HepG2 (cell line): ENCODE results near the gene LRTM2. TPM values are rescaled to one million over a fixed set of nuclear protein-coding genes. Genes with fewer than 3 reads are reported as not detected.

Source experiments
- DBP ChIP-seq: sonication (generic); formaldehyde crosslinking; IDR thresholded peaks from 2 replicates; pipeline ENCODE4 v1.4.0; 2020; ENCODE audit warnings: missing genetic modification reagents; ENCODE audit errors: not compliant biosample characterization
- DRAP1 ChIP-seq: IDR thresholded peaks from 2 replicates; pipeline ENCODE4 v1.6.1; 2016; ENCODE audit warnings: missing genetic modification reagents, missing compliant biosample characterization
- HOXA9 ChIP-seq: sonication (generic); formaldehyde crosslinking; IDR thresholded peaks from 2 replicates; pipeline ENCODE4 v1.8.1; 2022; ENCODE audit warnings: missing genetic modification reagents, mild to moderate bottlenecking, moderate library complexity, borderline replicate concordance
- NCOA2 ChIP-seq: sonication (generic); formaldehyde crosslinking; IDR thresholded peaks from 2 replicates; pipeline ENCODE4 v1.8.0; 2022; ENCODE audit warnings: inconsistent platforms
- PLRG1 ChIP-seq: fragments of 450-650 bp; conservative IDR thresholded peaks from 2 replicates; pipeline ENCODE4 v1.6.1; 2016
- PRDM4 ChIP-seq: sonication (generic); formaldehyde crosslinking; IDR thresholded peaks from 2 replicates; pipeline ENCODE4 v1.9.0; 2021; ENCODE audit warnings: missing genetic modification reagents, borderline replicate concordance
- SIN3B ChIP-seq: fragments of 150-350 bp; IDR thresholded peaks from 2 replicates; pipeline ENCODE4 v1.6.1; 2014; ENCODE audit warnings: low read length
- TRIM24 ChIP-seq: sonication (generic); formaldehyde crosslinking; IDR thresholded peaks from 2 replicates; pipeline ENCODE4 v1.8.0; 2022; ENCODE audit warnings: mild to moderate bottlenecking, missing genetic modification reagents
- ZFYVE20 ChIP-seq: sonication (generic); formaldehyde crosslinking; IDR thresholded peaks from 2 replicates; pipeline ENCODE4 v1.8.0; 2023; ENCODE audit warnings: low read depth, mild to moderate bottlenecking, moderate library complexity, missing genetic modification reagents, borderline replicate concordance
- ZNF24 ChIP-seq: fragments of 450-650 bp; IDR thresholded peaks from 2 replicates; pipeline ENCODE4 v1.6.1; 2017; ENCODE audit warnings: antibody characterized with exemption, mild to moderate bottlenecking
- ZNF468 ChIP-seq: sonication (generic); formaldehyde crosslinking; IDR thresholded peaks from 2 replicates; pipeline ENCODE4 v1.8.0; 2022; ENCODE audit warnings: mild to moderate bottlenecking, moderate library complexity, missing genetic modification reagents
- ZNF572 ChIP-seq: sonication (generic); formaldehyde crosslinking; IDR thresholded peaks from 2 replicates; pipeline ENCODE4 v1.5.1; 2020; ENCODE audit warnings: mild to moderate bottlenecking, missing genetic modification reagents
- ZNF614 ChIP-seq: IDR thresholded peaks from 2 replicates; pipeline ENCODE4 v1.6.1; 2018; ENCODE audit warnings: missing biosample characterization, missing genetic modification reagents, inconsistent platforms, borderline replicate concordance
- ZNF672 ChIP-seq: sonication (generic); formaldehyde crosslinking; IDR thresholded peaks from 2 replicates; pipeline ENCODE4 v1.8.1; 2022; ENCODE audit warnings: missing genetic modification reagents
- polyA plus RNA-seq, 8 experiments: library from polyadenylated mRNA; depleted of rRNA in 3 of 8; stranded (reverse) in 7 of 8; unstranded in 1 of 8; fragments of >200 nt; fragmentation: Illumina TruSeq in 4 of 8; extraction: Trizol in 4 of 8; gene quantifications; 2 replicates each; pipeline versions ENCODE4 v1.2.1 to v1.2.3, GENCODE V29; 2011 to 2016; ENCODE audit warnings: low read depth in 4 of 8, missing spikeins in 1 of 8, mixed read lengths in 1 of 8; ENCODE audit not compliant: insufficient read depth in 1 of 8
- total RNA-seq, 5 experiments: library from RNA; depleted of rRNA; stranded (reverse); fragments of >200 nt; fragmentation: Illumina TruSeq; extraction: Trizol; gene quantifications; 2 replicates each; pipeline ENCODE4 v1.2.3, GENCODE V29; 2016; ENCODE audit warnings: low read depth in 1 of 5
- TF ChIP-seq, protein P1 (sequence below): sonication (generic); formaldehyde crosslinking; IDR thresholded peaks from 2 replicates; pipeline ENCODE4 v1.4.0; 2020; ENCODE audit warnings: mild to moderate bottlenecking, low read depth, missing genetic modification reagents
- TF ChIP-seq, protein P2 (sequence below): sonication (generic); formaldehyde crosslinking; IDR thresholded peaks from 2 replicates; pipeline ENCODE4 v1.8.1; 2023; ENCODE audit warnings: missing genetic modification reagents, mild to moderate bottlenecking, borderline replicate concordance
- TF ChIP-seq, protein P3 (sequence below): sonication (generic); formaldehyde crosslinking; IDR thresholded peaks from 2 replicates; pipeline ENCODE4 v1.5.0; 2020; ENCODE audit warnings: missing genetic modification reagents
- TF ChIP-seq, protein P4 (sequence below): IDR thresholded peaks from 2 replicates; pipeline ENCODE4 v1.6.1; 2018; ENCODE audit warnings: missing genetic modification reagents

LRTM2 gene
- total and polyA plus RNA-seq, 2 of the 13 experiments (the other 11 are each of a cell fraction or from before 2014, with no cell fraction given), result 0.09 TPM; not detected in 1

DNA sequence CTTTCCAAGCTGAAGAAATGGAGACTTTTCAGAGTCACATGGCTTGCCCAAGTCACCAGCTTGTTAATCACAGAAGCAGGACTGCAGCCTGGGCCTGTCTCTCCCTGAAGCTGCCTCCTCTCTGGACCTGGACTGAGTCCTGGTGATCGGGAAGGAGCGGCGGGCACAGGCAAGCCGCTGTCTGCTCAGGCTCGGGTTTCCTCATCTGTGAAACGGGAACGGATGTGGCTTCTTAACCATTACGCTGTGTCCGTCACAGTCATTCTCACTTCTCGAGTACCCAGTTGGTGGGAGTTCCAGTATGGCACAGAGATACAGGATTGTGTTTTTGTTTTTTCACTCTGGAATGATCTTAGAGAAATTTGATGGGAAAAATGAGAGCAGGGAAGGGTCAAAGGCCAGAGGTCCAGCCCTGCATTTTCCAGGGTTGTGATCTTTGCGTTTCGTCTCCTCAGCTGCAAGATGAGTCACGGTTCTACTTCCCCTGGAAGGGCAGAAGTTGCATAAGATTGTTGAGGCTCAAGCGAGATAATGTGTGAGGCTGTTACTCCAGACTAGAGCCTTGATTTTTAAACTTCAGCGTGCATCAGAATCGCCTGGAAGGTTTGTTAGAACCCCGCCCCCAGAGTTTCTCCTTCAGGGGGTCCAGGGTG, 7.6 kb upstream of the LRTM2 start (continued):
- TF ChIP-seq, protein P1, sequence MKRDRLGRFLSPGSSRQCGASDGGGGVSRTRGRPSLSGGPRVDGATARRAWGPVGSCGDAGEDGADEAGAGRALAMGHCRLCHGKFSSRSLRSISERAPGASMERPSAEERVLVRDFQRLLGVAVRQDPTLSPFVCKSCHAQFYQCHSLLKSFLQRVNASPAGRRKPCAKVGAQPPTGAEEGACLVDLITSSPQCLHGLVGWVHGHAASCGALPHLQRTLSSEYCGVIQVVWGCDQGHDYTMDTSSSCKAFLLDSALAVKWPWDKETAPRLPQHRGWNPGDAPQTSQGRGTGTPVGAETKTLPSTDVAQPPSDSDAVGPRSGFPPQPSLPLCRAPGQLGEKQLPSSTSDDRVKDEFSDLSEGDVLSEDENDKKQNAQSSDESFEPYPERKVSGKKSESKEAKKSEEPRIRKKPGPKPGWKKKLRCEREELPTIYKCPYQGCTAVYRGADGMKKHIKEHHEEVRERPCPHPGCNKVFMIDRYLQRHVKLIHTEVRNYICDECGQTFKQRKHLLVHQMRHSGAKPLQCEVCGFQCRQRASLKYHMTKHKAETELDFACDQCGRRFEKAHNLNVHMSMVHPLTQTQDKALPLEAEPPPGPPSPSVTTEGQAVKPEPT (CRISPR knock-in tag), result no peak
- 0 out of 2 replicates have a peak, but pooled peaks have one; percentile 42 for TF ChIP-seq ZNF614 (CRISPR knock-in tag)
- TF ChIP-seq NCOA2 (CRISPR knock-in tag), result peak; percentile 67
- no peak for TF ChIP-seq PLRG1
- no peak for TF ChIP-seq ZNF572 (CRISPR knock-in tag)
- no peak for TF ChIP-seq PRDM4
- no peak for TF ChIP-seq SIN3B
- TF ChIP-seq ZNF672 (CRISPR knock-in tag), result no peak
- TF ChIP-seq, protein P2, sequence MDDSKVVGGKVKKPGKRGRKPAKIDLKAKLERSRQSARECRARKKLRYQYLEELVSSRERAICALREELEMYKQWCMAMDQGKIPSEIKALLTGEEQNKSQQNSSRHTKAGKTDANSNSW, result 0 out of 2 replicates have a peak, but pooled peaks have one; percentile 37
- TF ChIP-seq, protein P3, sequence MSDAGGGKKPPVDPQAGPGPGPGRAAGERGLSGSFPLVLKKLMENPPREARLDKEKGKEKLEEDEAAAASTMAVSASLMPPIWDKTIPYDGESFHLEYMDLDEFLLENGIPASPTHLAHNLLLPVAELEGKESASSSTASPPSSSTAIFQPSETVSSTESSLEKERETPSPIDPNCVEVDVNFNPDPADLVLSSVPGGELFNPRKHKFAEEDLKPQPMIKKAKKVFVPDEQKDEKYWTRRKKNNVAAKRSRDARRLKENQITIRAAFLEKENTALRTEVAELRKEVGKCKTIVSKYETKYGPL (CRISPR knock-in tag), result peak; percentile 96
- TF ChIP-seq, protein P4, sequence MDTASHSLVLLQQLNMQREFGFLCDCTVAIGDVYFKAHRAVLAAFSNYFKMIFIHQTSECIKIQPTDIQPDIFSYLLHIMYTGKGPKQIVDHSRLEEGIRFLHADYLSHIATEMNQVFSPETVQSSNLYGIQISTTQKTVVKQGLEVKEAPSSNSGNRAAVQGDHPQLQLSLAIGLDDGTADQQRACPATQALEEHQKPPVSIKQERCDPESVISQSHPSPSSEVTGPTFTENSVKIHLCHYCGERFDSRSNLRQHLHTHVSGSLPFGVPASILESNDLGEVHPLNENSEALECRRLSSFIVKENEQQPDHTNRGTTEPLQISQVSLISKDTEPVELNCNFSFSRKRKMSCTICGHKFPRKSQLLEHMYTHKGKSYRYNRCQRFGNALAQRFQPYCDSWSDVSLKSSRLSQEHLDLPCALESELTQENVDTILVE (CRISPR knock-in tag), result no peak
- TF ChIP-seq ZFYVE20 (CRISPR knock-in tag), result no peak
- TF ChIP-seq ZNF468, result no peak
- TF ChIP-seq DRAP1 (CRISPR knock-in tag), result 0 out of 2 replicates have a peak, but pooled peaks have one; percentile 21
- TF ChIP-seq ZNF24, result no peak
- no peak for TF ChIP-seq TRIM24 (CRISPR knock-in tag)
- no peak for TF ChIP-seq DBP
- no peak for TF ChIP-seq HOXA9 (CRISPR knock-in tag)
